ENCODE data around the gene ONECUT1. TPM values are rescaled to one million over a fixed set of nuclear protein-coding genes. Genes with fewer than 3 reads are reported as not detected.

Gene ONECUT1
- total and polyA plus RNA-seq, 12 donors = 0.06 to 0.18 TPM; not detected in 10

GRCh38 chr15:52716536-52716935, 73.6 kb downstream of the ONECUT1 start:
- intact Hi-C loops (cut with DNase I) = no loop called here

GRCh38 chr15:52715411-52715810, 74.7 kb downstream of the ONECUT1 start:
- Histone ChIP-seq H3K4me3 (no peak overlapping the region), H3K4me1 (replicated peaks in 1 of 2) (no peaks in the 10 kb centered on the region), H3K27me3 (no peaks in the 10 kb centered on the region), H3K27ac (no peak overlapping the region), H3K9me3 (replicated peaks in 1 of 3) (no peaks in the 10 kb centered on the region), H3K36me3 (replicated peaks in 1 of 2) (no peaks in the 10 kb centered on the region)
- no peak for DNase-seq
- 62 to 76% (median 70%) methylated on average over 5 of the region's 5 CpGs for WGBS, 4 donors
- no peak for TF ChIP-seq CTCF (IDR thresholded peaks at IDR 0.05)
- TF ChIP-seq POLR2A (IDR thresholded peaks at IDR 0.05) = no peak
- intact Hi-C loops (cut with DNase I) = no loop called here

More at GRCh38 chr15:52716536-52716935, 73.6 kb downstream of the ONECUT1 start:
- Histone ChIP-seq H3K4me3 (no peak overlapping the region), H3K27me3 (no peaks in the 10 kb centered on the region), H3K4me1 (replicated peaks in 1 of 2) (no peaks in the 10 kb centered on the region), H3K36me3 (replicated peaks in 1 of 2) (no peaks in the 10 kb centered on the region), H3K9me3 (replicated peaks in 1 of 3) (no peaks in the 10 kb centered on the region), H3K27ac (no peak overlapping the region)
- TF ChIP-seq POLR2A (IDR thresholded peaks at IDR 0.05) (no peak), CTCF (IDR thresholded peaks at IDR 0.05) (no peak)
- DNase-seq = no peak
- WGBS, 4 donors = 36 to 78% (median 63%) methylated on average over 2 of the region's 2 CpGs

GRCh38 chr15:52714968-52715367, 75.2 kb downstream of the ONECUT1 start:
- DNase-seq = no peak
- Histone ChIP-seq H3K4me1 (replicated peaks in 1 of 2) (no peaks in the 10 kb centered on the region), H3K4me3 (no peak overlapping the region), H3K36me3 (replicated peaks in 1 of 2) (no peaks in the 10 kb centered on the region), H3K27me3 (no peaks in the 10 kb centered on the region), H3K9me3 (replicated peaks in 1 of 3) (no peaks in the 10 kb centered on the region), H3K27ac (no peak overlapping the region)
- intact Hi-C loops (cut with DNase I) = no loop called here
- TF ChIP-seq POLR2A (IDR thresholded peaks at IDR 0.05) (no peak), CTCF (IDR thresholded peaks at IDR 0.05) (no peak)
- WGBS, 4 donors = 48 to 70% (median 53%) methylated on average over 3 of the region's 3 CpGs

GRCh38 chr15:52710708-52711389, 79.3 kb downstream of the ONECUT1 start:
- H3K4me1 ChIP-seq (replicated peaks in 1 of 2) = no peaks in the 10 kb centered on the region
- 80 to 85% (median 83%) methylated on average over 2 of the region's 2 CpGs for WGBS, 4 donors
- H3K27me3 ChIP-seq = no peaks in the 10 kb centered on the region
- H3K27ac ChIP-seq = no peak overlapping the region
- no peaks in the 10 kb centered on the region for H3K36me3 ChIP-seq (replicated peaks in 1 of 2)
- no peak overlapping the region for H3K4me3 ChIP-seq
- no peaks in the 10 kb centered on the region for H3K9me3 ChIP-seq (replicated peaks in 1 of 3)
- TF ChIP-seq CTCF (IDR thresholded peaks at IDR 0.05) = no peak
- no peak for TF ChIP-seq POLR2A (IDR thresholded peaks at IDR 0.05)
- intact Hi-C loops (cut with DNase I) = no loop called here
- no peak for DNase-seq
